WI38 (cell line): ENCODE measurements around the gene TTYH2.

Experiments
- H3K4me3 ChIP-seq: 2 replicates; pipeline ENCODE4 v1.5.1; 2011; ENCODE audit warnings: low read depth, mild to moderate bottlenecking, control low read depth, low read length
- TF ChIP-seq, protein P1 (sequence below): IDR thresholded peaks from 2 replicates; pipeline ENCODE4 v1.5.1; 2012; ENCODE audit warnings: low read depth, mild to moderate bottlenecking, control low read depth, low read length

The TTYH2 gene

DNA sequence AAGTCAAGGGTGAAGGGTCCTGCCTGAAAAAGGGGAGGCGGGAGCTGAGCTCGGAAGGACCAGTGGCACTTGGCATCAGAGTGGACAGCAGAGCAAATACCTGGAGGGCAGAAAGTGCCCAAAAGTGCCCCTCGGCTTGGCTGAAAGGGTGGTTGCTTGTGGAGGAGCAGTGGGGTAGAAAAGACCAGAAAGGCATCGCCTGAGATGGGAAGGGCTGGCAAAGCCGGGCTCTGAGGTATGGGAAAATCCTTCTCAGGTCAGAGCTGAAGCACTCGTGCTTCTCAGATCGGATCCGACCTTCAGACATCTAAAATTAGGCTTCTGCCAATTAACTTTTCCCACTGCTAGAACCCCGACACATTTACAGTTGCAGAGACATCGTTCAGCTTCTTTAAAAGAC lies 11.4 kb upstream of the TTYH2 start:
- TF ChIP-seq, protein P1, sequence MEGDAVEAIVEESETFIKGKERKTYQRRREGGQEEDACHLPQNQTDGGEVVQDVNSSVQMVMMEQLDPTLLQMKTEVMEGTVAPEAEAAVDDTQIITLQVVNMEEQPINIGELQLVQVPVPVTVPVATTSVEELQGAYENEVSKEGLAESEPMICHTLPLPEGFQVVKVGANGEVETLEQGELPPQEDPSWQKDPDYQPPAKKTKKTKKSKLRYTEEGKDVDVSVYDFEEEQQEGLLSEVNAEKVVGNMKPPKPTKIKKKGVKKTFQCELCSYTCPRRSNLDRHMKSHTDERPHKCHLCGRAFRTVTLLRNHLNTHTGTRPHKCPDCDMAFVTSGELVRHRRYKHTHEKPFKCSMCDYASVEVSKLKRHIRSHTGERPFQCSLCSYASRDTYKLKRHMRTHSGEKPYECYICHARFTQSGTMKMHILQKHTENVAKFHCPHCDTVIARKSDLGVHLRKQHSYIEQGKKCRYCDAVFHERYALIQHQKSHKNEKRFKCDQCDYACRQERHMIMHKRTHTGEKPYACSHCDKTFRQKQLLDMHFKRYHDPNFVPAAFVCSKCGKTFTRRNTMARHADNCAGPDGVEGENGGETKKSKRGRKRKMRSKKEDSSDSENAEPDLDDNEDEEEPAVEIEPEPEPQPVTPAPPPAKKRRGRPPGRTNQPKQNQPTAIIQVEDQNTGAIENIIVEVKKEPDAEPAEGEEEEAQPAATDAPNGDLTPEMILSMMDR = no peak
- H3K4me3 ChIP-seq = no peak overlapping the region

- TF ChIP-seq, protein P1 = no peak
- H3K4me3 ChIP-seq = no peak overlapping the region
Measured at GRCh38 chr17:74202938-74203337, 10.4 kb upstream of the TTYH2 start.

DNA sequence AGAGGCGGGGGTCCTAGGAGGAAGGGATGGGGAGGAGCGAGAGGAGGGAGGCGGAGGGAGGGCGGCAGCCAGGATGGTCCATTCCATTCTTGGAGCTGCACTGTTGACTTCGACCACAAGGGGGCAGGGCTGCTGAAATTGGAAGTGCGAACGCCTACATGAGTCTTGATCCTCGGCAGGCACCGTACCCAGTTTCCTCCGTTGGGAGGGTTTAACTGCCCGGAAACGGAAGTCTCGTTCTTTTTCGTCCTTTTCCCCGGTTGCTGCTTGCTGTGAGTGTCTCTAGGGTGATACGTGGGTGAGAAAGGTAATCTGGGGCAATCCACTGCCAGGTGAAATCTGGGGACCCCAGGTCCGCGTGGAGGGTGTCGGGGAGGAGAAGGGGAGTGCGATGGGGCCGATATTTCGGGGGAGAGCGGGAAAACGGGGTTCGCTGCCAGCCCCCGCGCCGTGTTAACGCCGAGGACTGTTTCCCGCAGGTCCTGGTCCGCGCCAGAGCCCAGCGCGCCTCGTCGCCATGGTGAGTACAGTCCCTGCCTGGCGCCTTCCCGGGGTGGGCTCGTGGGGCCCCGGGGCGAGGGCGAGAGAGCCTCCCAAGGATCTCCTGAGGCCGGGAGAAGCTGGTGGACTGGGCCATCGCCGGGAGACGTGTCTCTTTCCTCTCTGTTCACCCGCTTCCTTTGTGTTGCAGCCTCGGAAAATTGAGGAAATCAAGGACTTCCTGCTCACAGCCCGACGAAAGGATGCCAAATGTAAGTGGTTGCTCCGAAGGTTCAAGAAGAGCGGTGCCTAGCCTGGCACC lies 9.7 kb upstream of the TTYH2 start, which contains the start of gene RPL38:
Gene RPL38 (plus strand): TSS at position 240 of the 802 bp plus-strand sequence. CDS start 278 bp downstream, at position 518.
- H3K4me3 ChIP-seq = peak within 1 kb of the TSS; percentile 99
- TF ChIP-seq, protein P1 = peak; percentile 94

DNA sequence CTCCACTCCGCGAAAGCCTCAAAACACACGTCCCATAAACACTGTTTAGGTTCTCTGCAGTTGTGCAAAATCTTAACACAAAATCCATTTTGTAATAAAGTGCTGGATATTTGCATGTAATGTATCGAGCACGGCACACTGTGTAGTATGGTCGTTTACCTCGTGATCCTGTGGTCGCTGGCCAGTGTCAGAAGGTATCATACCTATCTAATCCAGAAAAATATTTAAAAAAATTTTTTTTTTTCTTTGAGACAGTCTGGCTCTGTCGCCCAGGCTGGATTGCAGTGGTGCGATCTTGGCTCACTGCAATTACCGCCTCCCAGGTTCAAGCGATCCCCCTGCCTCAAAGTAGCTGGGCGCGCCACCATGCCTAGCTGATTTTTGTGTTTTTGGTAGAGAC lies 8.9 kb upstream of the TTYH2 start:
- peak overlapping the region; percentile 99 for H3K4me3 ChIP-seq
- TF ChIP-seq, protein P1 = no peak

GRCh38 chr17:74205274-74205673 lies 8.1 kb upstream of the TTYH2 start:
- H3K4me3 ChIP-seq = no peak overlapping the region
- TF ChIP-seq, protein P1 = no peak

GRCh38 chr17:74206332-74206818 lies 7.0 kb upstream of the TTYH2 start:
- TF ChIP-seq, protein P1 = no peak
- H3K4me3 ChIP-seq = no peak overlapping the region
